BE2C (cell line): ENCODE results near the gene LIPG.
"Not testable (repeated sequence)": the region's sequence is repeated elsewhere in the genome, so short reads cannot be mapped to it uniquely, and the experiment has no call there.

Experiments used
- DNase-seq: peaks from one replicate; pipeline ENCODE4 v3.0.0-alpha.2; 2020
- H3K27me3 ChIP-seq: fragments of 250-450 bp; sonication (Bioruptor Pico); 2 replicates; pipeline ENCODE4 v1.5.1; 2020; ENCODE audit warnings: mild to moderate bottlenecking
- H3K36me3 ChIP-seq: fragments of 250-450 bp; sonication (Bioruptor Pico); 2 replicates; pipeline ENCODE4 v1.5.1; 2020; ENCODE audit warnings: mild to moderate bottlenecking
- H3K4me1 ChIP-seq: fragments of 250-450 bp; sonication (Bioruptor Pico); 2 replicates; pipeline ENCODE4 v1.5.1; 2020
- H3K4me3 ChIP-seq: 2 replicates; pipeline ENCODE4 v1.5.1; 2011; ENCODE audit warnings: low read depth, low read length
- H3K9me3 ChIP-seq: fragments of 250-450 bp; sonication (Bioruptor Pico); 2 replicates; pipeline ENCODE4 v1.5.1; 2020
- TF ChIP-seq, protein P1 (sequence below): IDR thresholded peaks from 2 replicates; pipeline ENCODE4 v1.5.1; 2012; ENCODE audit warnings: mild to moderate bottlenecking, low read depth, low read length

LIPG gene

DNA sequence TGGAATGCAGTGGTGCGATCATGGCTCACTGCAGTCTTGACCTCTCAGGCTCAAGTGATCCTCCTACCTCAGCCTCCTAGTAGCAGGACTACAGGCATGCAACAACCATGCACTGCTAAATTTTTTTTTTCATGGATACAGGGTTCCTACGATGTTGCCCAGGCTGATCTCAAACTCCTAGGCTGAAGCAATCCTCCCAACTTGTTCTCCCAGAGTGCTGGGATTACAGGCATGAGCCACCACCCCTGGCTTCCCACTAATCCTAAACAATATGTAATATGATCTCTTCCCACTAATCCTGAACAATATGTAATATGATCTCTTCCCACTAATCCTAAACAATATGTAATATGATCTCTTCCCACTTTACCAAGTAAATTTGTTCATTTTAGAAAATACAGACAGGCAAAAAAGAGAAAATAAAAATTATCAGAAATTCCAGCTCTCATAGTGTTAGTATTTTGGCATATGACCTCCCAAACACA lies 41.2 kb upstream of the LIPG start:
- Histone ChIP-seq H3K36me3 (no peaks in the 10 kb centered on the region), H3K4me1 (no peaks in the 10 kb centered on the region), H3K27me3 (no peaks in the 10 kb centered on the region), H3K9me3 (no peaks in the 10 kb centered on the region), H3K4me3 (no peak overlapping the region)
- no peak for DNase-seq
- TF ChIP-seq, protein P1, sequence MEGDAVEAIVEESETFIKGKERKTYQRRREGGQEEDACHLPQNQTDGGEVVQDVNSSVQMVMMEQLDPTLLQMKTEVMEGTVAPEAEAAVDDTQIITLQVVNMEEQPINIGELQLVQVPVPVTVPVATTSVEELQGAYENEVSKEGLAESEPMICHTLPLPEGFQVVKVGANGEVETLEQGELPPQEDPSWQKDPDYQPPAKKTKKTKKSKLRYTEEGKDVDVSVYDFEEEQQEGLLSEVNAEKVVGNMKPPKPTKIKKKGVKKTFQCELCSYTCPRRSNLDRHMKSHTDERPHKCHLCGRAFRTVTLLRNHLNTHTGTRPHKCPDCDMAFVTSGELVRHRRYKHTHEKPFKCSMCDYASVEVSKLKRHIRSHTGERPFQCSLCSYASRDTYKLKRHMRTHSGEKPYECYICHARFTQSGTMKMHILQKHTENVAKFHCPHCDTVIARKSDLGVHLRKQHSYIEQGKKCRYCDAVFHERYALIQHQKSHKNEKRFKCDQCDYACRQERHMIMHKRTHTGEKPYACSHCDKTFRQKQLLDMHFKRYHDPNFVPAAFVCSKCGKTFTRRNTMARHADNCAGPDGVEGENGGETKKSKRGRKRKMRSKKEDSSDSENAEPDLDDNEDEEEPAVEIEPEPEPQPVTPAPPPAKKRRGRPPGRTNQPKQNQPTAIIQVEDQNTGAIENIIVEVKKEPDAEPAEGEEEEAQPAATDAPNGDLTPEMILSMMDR, result no peak

DNA sequence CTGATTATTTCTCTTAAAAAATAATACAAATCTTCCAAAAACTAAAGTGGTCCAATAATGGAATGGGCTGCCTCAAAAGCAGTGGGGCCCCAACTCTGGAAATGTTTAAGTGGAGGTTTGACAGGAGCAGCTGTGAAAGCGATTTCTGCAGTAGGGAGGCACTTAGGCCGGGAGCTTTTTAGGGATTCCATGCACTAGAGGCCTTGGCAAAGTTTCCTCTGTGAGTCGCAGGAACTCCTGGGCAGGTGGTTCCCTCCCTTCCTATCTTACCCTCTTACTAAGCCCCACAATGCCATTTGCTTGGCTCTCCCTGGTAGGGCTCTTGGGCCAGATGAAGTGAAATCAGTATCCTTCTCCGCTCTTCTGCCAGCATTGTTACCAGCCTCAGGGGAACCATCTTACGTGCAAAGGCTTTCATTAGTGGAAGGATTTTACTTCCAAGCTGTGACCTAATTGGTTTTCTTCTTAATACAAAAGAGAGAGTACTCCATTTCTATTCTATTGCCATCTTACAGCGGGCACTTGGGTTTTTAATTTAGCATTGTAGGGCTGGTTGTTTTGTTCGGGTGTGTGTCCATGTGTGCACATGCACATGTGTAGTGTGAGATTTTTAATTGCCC lies 40.5 kb upstream of the LIPG start:
- Histone ChIP-seq H3K9me3 (no peaks in the 10 kb centered on the region), H3K27me3 (no peaks in the 10 kb centered on the region), H3K4me1 (no peaks in the 10 kb centered on the region), H3K4me3 (no peak overlapping the region), H3K36me3 (no peaks in the 10 kb centered on the region)
- TF ChIP-seq, protein P1, result no peak
- DNase-seq, result no peak

DNA sequence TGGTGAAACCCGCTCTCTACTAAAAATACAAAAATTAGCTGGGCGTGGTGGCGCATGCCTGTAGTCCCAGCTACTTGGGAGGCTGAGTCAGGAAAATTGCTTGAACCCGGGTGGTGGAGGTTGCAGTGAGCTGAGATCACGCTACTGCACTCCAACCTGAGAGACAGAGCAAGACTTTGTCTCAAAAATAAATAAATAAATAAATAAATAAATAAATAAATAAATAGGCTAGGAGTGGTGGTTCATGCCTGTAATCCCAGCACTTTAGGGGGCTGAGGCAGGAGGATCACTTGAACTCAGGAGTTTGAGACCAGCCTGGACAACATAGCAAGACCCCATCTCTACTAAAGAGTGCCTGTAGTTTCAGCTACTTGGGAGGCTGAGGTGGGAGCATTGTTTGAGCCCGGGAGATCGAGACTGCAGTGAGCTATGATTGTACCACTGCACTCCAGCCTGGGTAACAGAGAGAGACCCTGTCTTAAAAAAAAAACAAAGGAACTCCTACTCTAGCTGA lies 38.2 kb upstream of the LIPG start:
- not testable (repeated sequence) for H3K27me3 ChIP-seq, H3K36me3 ChIP-seq, H3K4me3 ChIP-seq, H3K9me3 ChIP-seq, H3K4me1 ChIP-seq, DNase-seq

DNA sequence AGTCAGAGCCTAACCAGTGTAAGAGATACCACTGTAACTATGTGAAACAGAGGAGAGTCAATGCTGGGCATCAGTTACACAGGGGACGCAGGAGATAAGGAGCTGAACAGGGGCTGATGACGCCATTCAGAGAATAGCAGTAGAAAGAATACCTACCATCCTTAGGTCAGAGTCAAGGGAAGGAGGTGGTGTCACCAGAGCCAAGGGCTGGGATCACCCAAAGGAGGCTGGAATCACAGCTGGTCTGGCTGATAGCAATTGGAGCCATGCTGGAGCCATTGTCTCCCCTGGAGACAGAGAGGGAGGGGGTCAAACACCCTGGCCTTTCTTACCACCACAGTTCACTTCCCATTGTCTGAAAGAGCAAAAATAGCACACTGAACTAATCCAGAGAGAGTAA lies 37.5 kb upstream of the LIPG start:
- Histone ChIP-seq H3K27me3 (no peaks in the 10 kb centered on the region), H3K36me3 (no peaks in the 10 kb centered on the region), H3K9me3 (no peaks in the 10 kb centered on the region), H3K4me3 (no peak overlapping the region), H3K4me1 (no peaks in the 10 kb centered on the region)
- DNase-seq, result no peak
- TF ChIP-seq, protein P1, result no peak

DNA sequence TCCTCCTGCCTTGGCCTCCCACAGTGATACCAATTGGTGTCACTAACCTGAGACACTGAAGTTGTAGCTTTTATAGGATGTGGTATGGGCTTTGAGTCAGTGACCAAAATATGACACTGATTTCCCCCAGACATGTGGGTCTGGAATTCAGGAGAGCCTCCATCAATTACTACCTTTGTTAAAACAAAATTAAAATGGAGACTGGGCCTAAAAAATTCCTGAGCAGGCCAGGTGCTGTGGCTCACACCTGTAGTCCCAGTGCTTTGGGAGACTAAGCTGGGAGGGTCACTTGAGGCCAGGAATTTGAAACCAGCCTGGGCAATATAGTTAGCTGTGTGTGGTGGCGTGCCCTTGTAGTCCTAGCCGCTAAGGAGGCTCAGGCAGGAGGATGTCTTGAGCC lies 36.9 kb upstream of the LIPG start:
- Histone ChIP-seq H3K36me3 (no peaks in the 10 kb centered on the region), H3K9me3 (no peaks in the 10 kb centered on the region), H3K4me3 (no peak overlapping the region), H3K4me1 (no peaks in the 10 kb centered on the region), H3K27me3 (no peaks in the 10 kb centered on the region)
- DNase-seq, result no peak
- TF ChIP-seq, protein P1, result no peak

DNA sequence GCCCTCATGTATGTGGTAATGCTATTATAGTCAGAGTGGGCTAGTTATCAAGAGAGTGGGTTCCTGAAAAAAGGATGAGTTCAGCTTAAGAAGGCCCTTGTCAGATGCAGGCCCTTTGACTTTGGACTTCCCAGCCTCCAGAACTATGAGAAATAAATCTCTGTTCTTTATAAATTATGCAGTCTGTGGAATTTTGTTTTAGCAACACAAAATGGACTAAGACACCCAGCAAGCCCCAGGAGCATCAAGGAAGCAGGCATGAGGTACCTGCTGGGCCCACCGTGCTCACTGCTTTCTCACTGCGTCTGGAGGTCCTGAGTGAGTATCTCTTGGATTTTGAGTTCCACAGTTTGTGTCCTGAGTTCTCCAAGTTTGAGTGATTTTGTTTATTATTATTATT lies 35.9 kb upstream of the LIPG start:
- no peak overlapping the region for H3K4me3 ChIP-seq
- no peaks in the 10 kb centered on the region for H3K36me3 ChIP-seq
- no peaks in the 10 kb centered on the region for H3K4me1 ChIP-seq
- no peaks in the 10 kb centered on the region for H3K9me3 ChIP-seq
- DNase-seq, result no peak
- TF ChIP-seq, protein P1, result no peak
- no peaks in the 10 kb centered on the region for H3K27me3 ChIP-seq
